SK-N-SH (cell line): ENCODE measurements around the gene CCDC149. TPM values are rescaled to one million over a fixed set of nuclear protein-coding genes. Genes with fewer than 3 reads are reported as not detected.

ENCODE experiments used
- CTCF ChIA-PET: fragments of 300-600, 350-600 bp; formaldehyde crosslinking; extraction: SDS; loops from one replicate; lab custom pipeline; 2021; lab: Yijun Ruan, JAX
- POLR2A ChIA-PET: fragments of 350-600 bp; sonication (Branson Sonifier 250); formaldehyde crosslinking; extraction: SDS; loops from one replicate; lab custom pipeline; 2020; ENCODE audit warnings: antibody characterized with exemption, inconsistent platforms; lab: Yijun Ruan, JAX
- DNase-seq: peaks from one replicate; pipeline ENCODE4 v3.0.0; 2012
- H2AFZ ChIP-seq: fragments of 200-600 bp; sonication (generic); 2 replicates; pipeline ENCODE4 v1.8.1; 2016; ENCODE audit warnings: antibody characterized with exemption, mild to moderate bottlenecking, low read depth
- H3F3A ChIP-seq: fragments of 200-600 bp; sonication (generic); replicated peaks from 2 replicates; pipeline ENCODE3; 2016; ENCODE audit warnings: antibody characterized with exemption, mild to moderate bottlenecking; ENCODE audit not compliant: insufficient read depth
- H3K27ac ChIP-seq, 2 experiments: fragments of 200-500 bp in 1 of 2; fragments of 200-600 bp in 1 of 2; sonication (Bioruptor generic) in 1 of 2; sonication (generic), shearing (Covaris generic) in 1 of 2; 2 replicates each; pipeline versions ENCODE4 v1.5.1 to v1.6.1; 2014 to 2016; ENCODE audit warnings: low read depth in 2 of 2, inconsistent platforms in 1 of 2, low read length in 1 of 2, mild to moderate bottlenecking in 1 of 2, mixed read lengths in 1 of 2
- H3K27me3 ChIP-seq: fragments of 200-600 bp; sonication (generic), shearing (Covaris generic); 2 replicates; pipeline ENCODE4 v1.6.1; 2016; ENCODE audit warnings: mixed run types; ENCODE audit not compliant: insufficient read depth
- H3K36me3 ChIP-seq, 2 experiments: fragments of 200-500 bp in 1 of 2; fragments of 200-600 bp in 1 of 2; sonication (Bioruptor generic) in 1 of 2; sonication (generic) in 1 of 2; replicated peaks in 1 of 2; 2 replicates each; pipeline versions ENCODE3 to v1.5.1; 2014 to 2016; ENCODE audit warnings: low read length in 1 of 2, mild to moderate bottlenecking in 1 of 2; ENCODE audit not compliant: insufficient read depth in 2 of 2, control insufficient read depth in 1 of 2
- H3K4me1 ChIP-seq, 2 experiments: fragments of 200-500 bp in 1 of 2; fragments of 200-600 bp in 1 of 2; sonication (Bioruptor generic) in 1 of 2; sonication (generic), shearing (Covaris generic) in 1 of 2; 2 replicates each; pipeline versions ENCODE4 v1.5.1 to v1.6.1; 2014 to 2016; ENCODE audit warnings: low read depth in 1 of 2, low read length in 1 of 2, mixed run types in 1 of 2; ENCODE audit not compliant: insufficient read depth in 2 of 2, control insufficient read depth in 1 of 2
- H3K4me2 ChIP-seq: fragments of 200-600 bp; sonication (generic), shearing (Covaris generic); 2 replicates; pipeline ENCODE4 v1.6.1; 2017; ENCODE audit warnings: mixed run types
- H3K4me3 ChIP-seq, 2 experiments: fragments of 200-500 bp in 1 of 2; fragments of 200-600 bp in 1 of 2; sonication (Bioruptor generic) in 1 of 2; sonication (generic), shearing (Covaris generic) in 1 of 2; 2 replicates each; pipeline versions ENCODE4 v1.5.1 to v1.8.1; 2014 to 2016; ENCODE audit warnings: low read depth in 2 of 2, inconsistent platforms in 1 of 2, low read length in 1 of 2, mild to moderate bottlenecking in 1 of 2, mixed read lengths in 1 of 2, moderate library complexity in 1 of 2
- H3K79me2 ChIP-seq: fragments of 200-600 bp; sonication (generic); 2 replicates; pipeline ENCODE4 v1.8.1; 2017; ENCODE audit warnings: mild to moderate bottlenecking; ENCODE audit not compliant: insufficient read depth
- H3K9ac ChIP-seq: fragments of 200-600 bp; sonication (generic); 2 replicates; pipeline ENCODE4 v1.6.1; 2017; ENCODE audit warnings: mixed run types
- H3K9me2 ChIP-seq: fragments of 200-600 bp; sonication (generic); 2 replicates; pipeline ENCODE4 v1.6.1; 2017; ENCODE audit warnings: mixed run types
- H3K9me3 ChIP-seq: fragments of 200-600 bp; sonication (generic); 2 replicates; pipeline ENCODE4 v1.6.1; 2017; ENCODE audit warnings: mixed run types, mild to moderate bottlenecking, moderate library complexity
- H4K20me1 ChIP-seq: fragments of 200-600 bp; sonication (generic); 2 replicates; pipeline ENCODE4 v1.6.1; 2017; ENCODE audit warnings: mild to moderate bottlenecking, mixed run types; ENCODE audit not compliant: insufficient read depth
- EP300 ChIP-seq, 2 experiments: IDR thresholded peaks; 2 replicates each; pipeline versions ENCODE4 v1.4.0 to v1.6.1; 2012; ENCODE audit warnings: borderline replicate concordance in 1 of 2, low read depth in 1 of 2, low read length in 1 of 2
- EZH2phosphoT487 ChIP-seq: fragments of 200-600 bp; sonication (generic); IDR thresholded peaks from 2 replicates; pipeline ENCODE4 v1.6.1; 2017; ENCODE audit warnings: low read depth, mixed run types, mild to moderate bottlenecking, antibody characterized with exemption, moderate library complexity, borderline replicate concordance
- FOXJ3 ChIP-seq: sonication (generic); formaldehyde crosslinking; IDR thresholded peaks from 2 replicates; pipeline ENCODE4 v1.5.1; 2020; ENCODE audit warnings: mild to moderate bottlenecking, missing genetic modification reagents
- GATA2 ChIP-seq: sonication (generic); formaldehyde crosslinking; IDR thresholded peaks from 2 replicates; pipeline ENCODE4 v1.5.0; 2020; ENCODE audit warnings: mild to moderate bottlenecking, missing genetic modification reagents
- JUND ChIP-seq: IDR thresholded peaks from 2 replicates; pipeline ENCODE4 v1.4.0; 2012
- MXI1 ChIP-seq: IDR thresholded peaks from 2 replicates; pipeline ENCODE4 v1.6.1; 2012; ENCODE audit warnings: mild to moderate bottlenecking, low read depth, low read length, improper control_type of control experiment
- NFIC ChIP-seq: IDR thresholded peaks from 2 replicates; pipeline ENCODE4 v1.4.0; 2012; ENCODE audit warnings: borderline replicate concordance
- NRF1 ChIP-seq: IDR thresholded peaks from 2 replicates; pipeline ENCODE4 v1.6.1; 2012; ENCODE audit warnings: low read depth, mild to moderate bottlenecking, low read length
- POLR2AphosphoS5 ChIP-seq: IDR thresholded peaks from 2 replicates; pipeline ENCODE4 v1.6.1; 2012; ENCODE audit warnings: low read depth, low read length
- TEAD4 ChIP-seq: IDR thresholded peaks from 2 replicates; pipeline ENCODE4 v1.4.0; 2012; ENCODE audit warnings: mild to moderate bottlenecking, borderline replicate concordance; ENCODE audit not compliant: insufficient read depth
- YY1 ChIP-seq: IDR thresholded peaks from 2 replicates; pipeline ENCODE4 v1.4.0; 2012; ENCODE audit warnings: low read depth, mild to moderate bottlenecking
- WGBS: methylation state at CpG from one replicate; pipeline ENCODE4 v1.1.6; 2017; ENCODE audit warnings: low lambda C conversion rate; 5-methylcytosine and 5-hydroxymethylcytosine counted together
- polyA plus RNA-seq, 3 experiments: library from polyadenylated mRNA; depleted of rRNA; stranded (reverse); fragments of >200 nt; gene quantifications; 2 replicates each; pipeline ENCODE4 v1.2.3, GENCODE V29; 2012
- TF ChIP-seq, protein P1 (sequence below): IDR thresholded peaks from 2 replicates; pipeline ENCODE4 v1.6.1; 2012; ENCODE audit warnings: mild to moderate bottlenecking, low read depth, low read length, moderate library complexity

CCDC149 gene
- polyA plus RNA-seq, 1 of the 3 experiments (the other 2 are of a cell fraction): 5.5 TPM

DNA sequence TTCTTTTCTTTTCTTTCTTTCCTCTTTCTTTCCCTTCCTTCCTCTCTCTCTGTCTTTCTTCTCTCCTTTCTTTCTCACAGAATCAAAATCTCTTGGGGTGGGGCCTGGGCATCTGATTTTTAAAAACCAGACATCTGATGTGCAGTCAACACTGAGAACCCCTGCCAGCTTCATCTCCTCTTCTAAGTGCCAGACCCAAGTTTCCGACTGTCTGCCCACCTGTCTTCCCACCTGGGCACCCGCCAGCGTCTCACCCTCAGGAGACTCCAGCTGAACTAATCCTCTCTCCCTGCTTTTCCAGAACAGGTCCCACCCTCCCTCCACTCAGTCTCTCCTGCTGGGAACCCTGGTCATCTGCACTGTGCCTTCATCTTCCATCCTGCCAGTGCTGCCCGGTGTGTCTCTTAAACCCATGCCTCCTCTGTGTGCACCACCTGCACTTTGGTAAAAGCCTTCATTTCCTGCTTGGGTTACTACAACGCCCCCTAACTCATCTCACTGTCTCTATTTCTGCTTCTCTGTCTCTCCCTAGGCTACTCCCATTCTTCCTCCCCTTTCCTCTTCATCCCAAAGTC is 114.7 kb downstream of the CCDC149 start:
- H3K36me3 ChIP-seq: no peaks in the 10 kb centered on the region
- peaks cover 15% of the 10 kb centered on the region for H3F3A ChIP-seq
- H3K27me3 ChIP-seq: no peaks in the 10 kb centered on the region
- H3K4me3 ChIP-seq: no peak overlapping the region
- POLR2A ChIA-PET: no interaction called here
- no peak overlapping the region for H3K9ac ChIP-seq
- H3K9me3 ChIP-seq: no peaks in the 10 kb centered on the region
- 62% methylated on average over 5 of the region's 5 CpGs for WGBS
- no peak for TF ChIP-seq FOXJ3 (CRISPR knock-in tag)
- TF ChIP-seq, protein P1, sequence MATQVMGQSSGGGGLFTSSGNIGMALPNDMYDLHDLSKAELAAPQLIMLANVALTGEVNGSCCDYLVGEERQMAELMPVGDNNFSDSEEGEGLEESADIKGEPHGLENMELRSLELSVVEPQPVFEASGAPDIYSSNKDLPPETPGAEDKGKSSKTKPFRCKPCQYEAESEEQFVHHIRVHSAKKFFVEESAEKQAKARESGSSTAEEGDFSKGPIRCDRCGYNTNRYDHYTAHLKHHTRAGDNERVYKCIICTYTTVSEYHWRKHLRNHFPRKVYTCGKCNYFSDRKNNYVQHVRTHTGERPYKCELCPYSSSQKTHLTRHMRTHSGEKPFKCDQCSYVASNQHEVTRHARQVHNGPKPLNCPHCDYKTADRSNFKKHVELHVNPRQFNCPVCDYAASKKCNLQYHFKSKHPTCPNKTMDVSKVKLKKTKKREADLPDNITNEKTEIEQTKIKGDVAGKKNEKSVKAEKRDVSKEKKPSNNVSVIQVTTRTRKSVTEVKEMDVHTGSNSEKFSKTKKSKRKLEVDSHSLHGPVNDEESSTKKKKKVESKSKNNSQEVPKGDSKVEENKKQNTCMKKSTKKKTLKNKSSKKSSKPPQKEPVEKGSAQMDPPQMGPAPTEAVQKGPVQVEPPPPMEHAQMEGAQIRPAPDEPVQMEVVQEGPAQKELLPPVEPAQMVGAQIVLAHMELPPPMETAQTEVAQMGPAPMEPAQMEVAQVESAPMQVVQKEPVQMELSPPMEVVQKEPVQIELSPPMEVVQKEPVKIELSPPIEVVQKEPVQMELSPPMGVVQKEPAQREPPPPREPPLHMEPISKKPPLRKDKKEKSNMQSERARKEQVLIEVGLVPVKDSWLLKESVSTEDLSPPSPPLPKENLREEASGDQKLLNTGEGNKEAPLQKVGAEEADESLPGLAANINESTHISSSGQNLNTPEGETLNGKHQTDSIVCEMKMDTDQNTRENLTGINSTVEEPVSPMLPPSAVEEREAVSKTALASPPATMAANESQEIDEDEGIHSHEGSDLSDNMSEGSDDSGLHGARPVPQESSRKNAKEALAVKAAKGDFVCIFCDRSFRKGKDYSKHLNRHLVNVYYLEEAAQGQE: no peak
- no peak for TF ChIP-seq EP300 (IDR thresholded peaks at IDR 0.05; ENCODE audit: borderline replicate concordance in 1 of 2, low read depth in 1 of 2, low read length in 1 of 2)
- TF ChIP-seq NFIC: no peak
- no peak for TF ChIP-seq JUND
- no peak for TF ChIP-seq EZH2phosphoT487
- TF ChIP-seq MXI1: no peak
- TF ChIP-seq TEAD4: no peak
- no peak for TF ChIP-seq GATA2 (CRISPR knock-in tag)
- no peak for TF ChIP-seq POLR2AphosphoS5
- TF ChIP-seq, all 33 proteins: peak for 0
- CTCF ChIA-PET: no interaction called here
- no peak for DNase-seq
- no peaks in the 10 kb centered on the region for H3K9me2 ChIP-seq
- no peaks in the 10 kb centered on the region for H3K79me2 ChIP-seq
- no peak overlapping the region for H3K4me2 ChIP-seq
- H3K27ac ChIP-seq: no peak overlapping the region
- H4K20me1 ChIP-seq: no peaks in the 10 kb centered on the region
- H3K4me1 ChIP-seq: peaks cover 2 to 11% of the 10 kb centered on the region in 2 experiments; a peak in 2 of 4 replicates
- no peak overlapping the region for H2AFZ ChIP-seq

DNA sequence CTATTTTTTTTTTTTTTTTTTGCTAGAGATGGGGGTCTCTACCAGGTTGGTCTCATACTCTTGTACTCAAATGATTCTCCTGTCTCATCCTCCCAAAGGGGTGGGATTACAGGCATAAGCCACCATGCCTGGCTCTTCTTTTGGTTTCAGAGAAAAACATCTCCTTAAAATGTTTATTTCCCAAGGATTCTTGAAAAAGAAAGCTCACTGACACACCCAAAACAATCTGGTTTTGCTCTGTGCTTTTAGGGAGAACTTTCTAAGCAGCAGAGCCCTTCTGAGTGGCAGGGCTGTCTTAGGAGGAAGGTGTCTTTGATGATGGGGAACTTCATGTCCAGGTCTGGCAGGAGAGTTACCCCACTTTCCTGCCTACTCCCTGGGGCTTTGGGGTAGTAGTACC is 116.2 kb downstream of the CCDC149 start:
- H2AFZ ChIP-seq: no peak overlapping the region
- POLR2A ChIA-PET: no interaction called here
- TF ChIP-seq NRF1: no peak
- TF ChIP-seq TEAD4: no peak
- no peak for TF ChIP-seq YY1
- no peak for TF ChIP-seq NFIC
- TF ChIP-seq, all 33 proteins: peak for 0
- peaks cover 15% of the 10 kb centered on the region for H3F3A ChIP-seq
- H3K4me1 ChIP-seq: peaks cover 2 to 11% of the 10 kb centered on the region in 2 experiments; a peak in 2 of 4 replicates
- H3K4me3 ChIP-seq: no peak overlapping the region
- H3K27me3 ChIP-seq: no peaks in the 10 kb centered on the region
- H3K9me2 ChIP-seq: no peaks in the 10 kb centered on the region
- CTCF ChIA-PET: no interaction called here
- no peaks in the 10 kb centered on the region for H4K20me1 ChIP-seq
- H3K9me3 ChIP-seq: no peaks in the 10 kb centered on the region
- no peak overlapping the region for H3K9ac ChIP-seq
- no peak for DNase-seq
- H3K79me2 ChIP-seq: no peaks in the 10 kb centered on the region
- H3K4me2 ChIP-seq: no peak overlapping the region
- no peak overlapping the region for H3K27ac ChIP-seq
- no peaks in the 10 kb centered on the region for H3K36me3 ChIP-seq
